HG02588 (cell line): ENCODE results near the gene SPIB.
"Not testable (repeated sequence)": the region's sequence is repeated elsewhere in the genome, so short reads cannot be mapped to it uniquely, and the experiment has no call there.

Source experiments
- ATAC-seq: cut with Tn5 transposase; IDR thresholded peaks from one replicate; pipeline ENCODE4 v1.9.1; 2021; ENCODE audit warnings: mild to moderate bottlenecking, moderate library complexity; ENCODE audit not compliant: unreplicated experiment

Gene SPIB

GRCh38 chr19:50390295-50390694, 28.4 kb upstream of the SPIB start:
- ATAC-seq: not testable (repeated sequence)

GRCh38 chr19:50390952-50391351, 27.8 kb upstream of the SPIB start:
- not testable (repeated sequence) for ATAC-seq

DNA sequence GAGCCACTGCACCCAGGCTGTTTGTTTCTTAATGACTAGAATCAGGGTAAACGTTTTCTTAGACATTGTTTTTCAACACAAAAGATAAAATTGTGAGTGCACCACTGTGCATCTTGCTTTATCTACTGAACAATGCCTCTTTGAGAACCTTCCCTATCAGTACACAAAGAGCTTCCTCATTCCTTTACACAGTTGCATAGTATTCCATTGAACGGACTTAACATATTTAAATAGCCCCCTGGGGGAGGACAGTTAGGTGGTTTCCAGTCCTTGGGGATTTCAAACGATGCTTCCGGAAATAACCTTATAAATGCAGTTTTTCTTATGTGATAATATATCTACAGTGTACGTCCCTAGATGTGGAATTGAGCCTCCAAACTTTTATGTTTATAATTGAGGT, 26.0 kb upstream of the SPIB start:
- no peak for ATAC-seq

- no peak for ATAC-seq
Observed at GRCh38 chr19:50393589-50393988, 25.1 kb upstream of the SPIB start.

- no peak for ATAC-seq
Observed at GRCh38 chr19:50394017-50394416, 24.7 kb upstream of the SPIB start.

GRCh38 chr19:50398675-50399367, 19.9 kb upstream of the SPIB start:
- ATAC-seq: no peak

DNA sequence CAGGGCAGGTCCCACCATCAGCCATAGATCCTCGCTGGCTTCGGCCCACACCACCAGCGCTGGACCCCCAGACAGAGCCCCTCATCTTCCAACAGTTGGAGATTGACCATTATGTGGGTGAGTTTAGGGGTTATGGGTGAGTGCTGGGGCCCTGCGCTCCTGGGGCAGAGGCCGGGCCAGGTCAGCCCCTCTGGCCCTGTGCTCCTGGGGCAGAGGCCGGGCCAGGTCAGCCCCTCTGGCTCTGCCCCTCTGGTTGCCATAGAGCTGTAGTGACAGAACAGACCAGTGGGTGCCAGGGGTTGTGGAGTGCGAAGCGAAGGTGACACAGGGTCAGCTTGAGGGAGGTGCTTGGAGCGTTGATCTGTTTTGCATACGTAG, 19.4 kb upstream of the SPIB start:
- no peak for ATAC-seq

DNA sequence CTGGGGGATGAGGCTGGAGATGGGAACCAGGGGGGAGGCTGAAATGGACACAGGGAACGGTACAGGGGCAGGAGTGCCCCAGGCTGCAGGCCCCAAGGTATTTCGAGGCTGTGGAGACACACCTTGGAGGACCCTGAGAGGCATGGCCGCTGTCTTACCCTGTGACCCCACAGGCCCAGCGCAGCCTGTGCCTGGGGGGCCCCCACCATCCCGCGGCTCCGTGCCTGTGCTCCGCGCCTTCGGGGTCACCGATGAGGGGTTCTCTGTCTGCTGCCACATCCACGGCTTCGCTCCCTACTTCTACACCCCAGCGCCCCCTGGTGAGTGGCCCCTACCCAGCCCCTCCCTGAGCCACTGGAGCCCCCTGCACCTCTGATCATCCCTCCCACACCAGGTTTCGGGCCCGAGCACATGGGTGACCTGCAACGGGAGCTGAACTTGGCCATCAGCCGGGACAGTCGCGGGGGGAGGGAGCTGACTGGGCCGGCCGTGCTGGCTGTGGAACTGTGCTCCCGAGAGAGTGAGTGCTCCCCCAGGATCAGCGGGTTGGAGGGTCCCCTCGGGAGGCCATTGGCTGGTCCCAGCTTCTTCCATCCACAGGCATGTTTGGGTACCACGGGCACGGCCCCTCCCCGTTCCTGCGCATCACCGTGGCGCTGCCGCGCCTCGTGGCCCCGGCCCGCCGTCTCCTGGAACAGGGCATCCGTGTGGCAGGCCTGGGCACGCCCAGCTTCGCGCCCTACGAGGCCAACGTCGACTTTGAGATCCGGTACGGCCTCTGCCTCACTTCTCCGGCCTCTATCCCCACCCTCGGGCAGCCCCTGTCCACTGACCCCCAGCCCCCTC, 16.9 kb upstream of the SPIB start:
- ATAC-seq: no peak

DNA sequence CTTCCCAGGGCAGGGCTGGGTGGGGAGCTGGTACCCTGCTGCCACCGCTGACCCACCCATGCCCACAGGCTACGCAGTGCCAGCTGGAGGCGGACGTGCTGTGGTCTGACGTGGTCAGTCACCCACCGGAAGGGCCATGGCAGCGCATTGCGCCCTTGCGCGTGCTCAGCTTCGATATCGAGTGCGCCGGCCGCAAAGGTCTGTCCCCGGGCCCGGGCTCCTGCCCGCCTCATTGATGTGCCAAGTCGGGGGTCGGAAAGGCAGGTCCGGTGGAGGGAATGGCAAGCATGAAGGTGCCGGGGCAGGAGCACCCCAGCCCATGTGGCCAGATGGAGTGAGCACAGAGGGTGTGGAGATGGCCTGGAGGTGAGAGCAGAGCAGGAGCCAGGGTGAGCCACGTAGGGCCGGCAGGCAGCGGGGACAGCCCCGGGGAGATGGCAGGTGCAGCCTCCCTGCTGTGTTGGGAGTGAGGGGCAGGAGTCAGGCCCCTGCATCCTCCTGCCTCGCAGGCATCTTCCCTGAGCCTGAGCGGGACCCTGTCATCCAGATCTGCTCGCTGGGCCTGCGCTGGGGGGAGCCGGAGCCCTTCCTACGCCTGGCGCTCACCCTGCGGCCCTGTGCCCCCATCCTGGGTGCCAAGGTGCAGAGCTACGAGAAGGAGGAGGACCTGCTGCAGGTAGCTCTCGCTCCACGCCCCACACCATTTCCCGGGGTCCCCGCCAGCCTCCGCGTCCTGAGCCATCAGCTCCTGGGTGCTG, 16.0 kb upstream of the SPIB start:
- no peak for ATAC-seq

- ATAC-seq: no peak
Observed at GRCh38 chr19:50406156-50406820, 12.4 kb upstream of the SPIB start.

DNA sequence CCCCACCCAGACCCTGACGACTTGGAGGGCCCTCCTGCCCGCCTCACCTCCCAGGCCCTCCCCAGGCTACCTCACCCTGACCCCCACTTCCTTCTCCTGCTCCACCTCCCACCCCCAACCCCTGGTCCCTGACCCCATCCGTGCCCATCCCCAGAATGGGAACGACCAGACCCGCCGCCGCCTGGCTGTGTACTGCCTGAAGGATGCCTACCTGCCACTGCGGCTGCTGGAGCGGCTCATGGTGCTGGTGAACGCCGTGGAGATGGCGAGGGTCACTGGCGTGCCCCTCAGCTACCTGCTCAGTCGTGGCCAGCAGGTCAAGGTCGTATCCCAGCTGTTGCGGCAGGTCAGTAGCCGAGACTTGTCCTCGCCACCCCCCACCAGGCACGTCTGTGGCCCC, 11.9 kb upstream of the SPIB start:
- no peak for ATAC-seq

DNA sequence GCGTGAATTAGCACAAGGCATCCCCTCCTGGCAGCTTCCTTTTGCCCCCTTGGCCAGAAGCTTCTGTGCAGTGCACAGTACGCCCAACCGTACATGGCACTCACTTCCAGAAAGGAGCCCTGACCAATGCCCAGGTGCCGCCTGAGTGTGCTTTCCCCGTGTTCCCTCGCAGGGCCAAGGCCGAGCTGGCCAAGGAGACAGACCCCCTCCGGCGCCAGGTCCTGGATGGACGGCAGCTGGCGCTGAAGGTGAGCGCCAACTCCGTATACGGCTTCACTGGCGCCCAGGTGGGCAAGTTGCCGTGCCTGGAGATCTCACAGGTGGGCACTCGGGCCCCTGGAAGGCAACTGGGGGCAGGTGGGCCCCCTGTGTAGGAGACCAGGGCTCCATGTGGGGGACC, 9.4 kb upstream of the SPIB start:
- ATAC-seq: no peak

DNA sequence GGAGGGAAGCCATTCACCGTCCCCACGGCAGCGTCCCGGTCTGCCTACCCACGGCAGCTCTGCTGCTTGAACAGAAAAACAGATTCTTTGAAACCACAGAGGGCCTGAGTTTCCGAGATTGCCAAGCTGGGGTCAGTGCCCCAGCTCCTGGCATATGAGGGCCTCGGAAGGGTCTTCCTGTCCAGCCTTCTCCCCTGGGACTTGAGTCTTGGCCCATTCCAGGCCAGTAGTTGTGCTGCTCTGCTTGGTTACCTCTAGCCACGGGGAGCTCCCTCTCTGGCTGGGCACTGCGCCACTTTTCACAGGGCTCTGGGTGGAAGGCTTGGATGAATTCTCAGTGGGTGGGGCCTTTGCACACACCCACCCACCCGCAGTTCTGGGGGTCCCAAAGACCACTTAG, 8.6 kb upstream of the SPIB start:
- no peak for ATAC-seq

DNA sequence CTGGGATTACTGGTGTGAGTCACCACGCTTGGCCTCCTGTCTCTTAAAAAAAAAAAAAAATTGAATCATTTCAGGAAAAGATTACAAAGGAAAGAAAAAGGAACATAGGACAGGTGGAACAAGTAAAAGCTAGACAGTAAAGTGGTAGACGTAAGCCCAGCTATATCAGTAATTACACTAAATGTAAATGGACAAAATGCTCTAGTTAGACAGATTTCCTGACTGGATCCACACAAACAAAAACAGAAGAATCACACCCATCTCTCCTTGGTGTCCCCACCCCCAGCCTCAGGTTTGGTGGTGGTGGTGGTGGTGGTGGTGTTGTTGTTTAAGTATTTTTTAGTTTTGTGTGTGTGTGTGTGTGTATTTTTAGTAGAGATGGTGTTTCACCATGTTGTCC, 6.3 kb upstream of the SPIB start:
- no peak for ATAC-seq

DNA sequence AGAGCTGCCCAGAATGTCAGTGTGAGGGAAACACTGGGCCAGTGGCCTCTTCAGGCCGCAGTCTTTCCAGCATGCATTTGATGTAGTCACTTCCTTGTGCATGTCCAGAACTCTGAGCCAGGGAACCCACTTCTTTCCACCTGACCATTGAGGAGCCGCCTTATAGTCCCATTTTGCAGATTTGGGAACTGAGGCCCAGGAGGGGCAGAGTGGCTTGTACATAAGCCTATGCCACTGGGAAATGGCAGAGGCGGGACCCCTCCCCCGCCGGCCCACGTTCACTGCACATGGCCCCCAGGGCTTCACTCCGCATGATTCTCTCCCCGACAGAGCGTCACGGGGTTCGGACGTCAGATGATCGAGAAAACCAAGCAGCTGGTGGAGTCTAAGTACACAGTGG, 5.6 kb upstream of the SPIB start:
- ATAC-seq: no peak

- ATAC-seq: no peak
Observed at GRCh38 chr19:50413531-50413930, 5.2 kb upstream of the SPIB start.

DNA sequence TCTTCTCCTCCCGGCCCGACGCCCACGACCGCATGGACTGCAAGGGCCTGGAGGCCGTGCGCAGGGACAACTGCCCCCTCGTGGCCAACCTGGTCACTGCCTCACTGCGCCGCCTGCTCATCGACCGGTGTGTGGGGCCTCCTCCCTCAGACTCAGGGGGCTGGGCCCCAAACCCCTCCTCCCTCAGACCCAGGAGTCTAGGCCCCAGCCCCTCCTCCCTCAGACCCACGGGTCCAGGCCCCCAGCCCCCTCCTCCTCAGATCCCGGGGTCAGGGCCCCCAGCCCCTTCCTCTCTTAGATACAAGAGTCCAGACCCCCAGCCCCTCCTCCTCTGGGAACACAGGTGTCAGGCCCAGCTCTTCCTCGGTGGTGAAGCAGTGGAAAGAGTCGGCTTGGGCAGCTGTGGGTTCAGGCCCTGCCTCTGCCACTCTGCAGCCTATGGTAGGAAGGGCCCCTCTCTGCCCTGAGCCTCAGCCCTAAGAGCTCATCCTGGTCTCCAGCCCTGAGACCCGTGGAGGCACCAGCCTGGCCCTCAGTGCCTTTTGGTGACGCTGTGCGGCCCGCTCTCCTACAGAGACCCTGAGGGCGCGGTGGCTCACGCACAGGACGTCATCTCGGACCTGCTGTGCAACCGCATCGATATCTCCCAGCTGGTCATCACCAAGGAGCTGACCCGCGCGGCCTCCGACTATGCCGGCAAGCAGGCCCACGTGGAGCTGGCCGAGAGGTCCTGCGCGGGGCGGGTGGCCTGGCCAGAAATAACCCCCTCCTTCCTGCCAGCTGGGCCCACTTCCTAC, 3.7 kb upstream of the SPIB start:
- ATAC-seq: no peak

- peak; percentile 45 for ATAC-seq
Observed at GRCh38 chr19:50415661-50416033, 3.1 kb upstream of the SPIB start.

GRCh38 chr19:50416034-50416977, 2.4 kb upstream of the SPIB start:
- ATAC-seq: no peak
